Thyroid gland (tissue), 4 donors: ENCODE measurements around the gene DCPS. TPM values are rescaled to one million over a fixed set of nuclear protein-coding genes. Genes with fewer than 3 reads are reported as not detected.

Experiments used
- DNase-seq, 2 donors: peaks; one replicate each; pipeline ENCODE4 v3.0.0-alpha.2; 2019
- H3K27ac ChIP-seq, 3 donors: fragments of 200-600 bp; sonication (generic); 1 replicate in 2 of 3; 2 replicates in 1 of 3; pipeline ENCODE4 v1.5.1; 2016 to 2019; ENCODE audit warnings: mild to moderate bottlenecking in 1 of 3, moderate library complexity in 1 of 3
- H3K27me3 ChIP-seq: fragments of 200-600 bp; sonication (generic); one replicate; pipeline ENCODE4 v1.5.1; 2019
- H3K36me3 ChIP-seq, 2 donors: fragments of 200-600 bp; sonication (generic); one replicate each; pipeline ENCODE4 v1.5.1; 2016 to 2019
- H3K4me1 ChIP-seq, 2 donors: fragments of 200-600 bp; sonication (generic); one replicate each; pipeline ENCODE4 v1.5.1; 2017 to 2019
- H3K4me3 ChIP-seq, 3 donors: fragments of 200-600 bp; sonication (generic); replicated peaks in 1 of 3; 1 replicate in 2 of 3; 2 replicates in 1 of 3; pipeline ENCODE4 v1.5.1; 2016; ENCODE audit warnings: mild to moderate bottlenecking in 1 of 3
- H3K9me3 ChIP-seq: fragments of 200-600 bp; sonication (generic); one replicate; pipeline ENCODE4 v1.5.1; 2017
- POLR2A ChIP-seq, 2 donors: fragments of 450-650 bp; IDR thresholded peaks; one replicate each; pipeline ENCODE4 v1.6.1; 2017; ENCODE audit warnings: antibody characterized with exemption in 2 of 2, mild to moderate bottlenecking in 2 of 2, moderate library complexity in 1 of 2
- WGBS, 2 donors: methylation state at CpG; one replicate each; pipeline ENCODE4 v1.1.5; 2017; 5-methylcytosine and 5-hydroxymethylcytosine counted together
- intact Hi-C: fragments of 100-400 bp; cut with DNase I; formaldehyde crosslinking; loops from one replicate; pipeline ENCODE4 v1.15.1; 2023
- total RNA-seq, 4 donors: library from RNA; depleted of rRNA; stranded (reverse); fragments of >200 nt; gene quantifications; one replicate each; pipeline ENCODE4 v1.2.3, GENCODE V29; 2016
- TF ChIP-seq, protein P1 (sequence below), 6 experiments: fragments of 200-600 bp in 3 of 6; fragments of 450-650 bp in 3 of 6; sonication (generic) in 3 of 6; IDR thresholded peaks; one replicate each; pipeline ENCODE4 v1.5.1; 2016 to 2019; ENCODE audit warnings: antibody characterized with exemption in 6 of 6, mild to moderate bottlenecking in 2 of 6, inconsistent platforms in 1 of 6, moderate library complexity in 1 of 6

DCPS gene
- total RNA-seq, 4 donors from 2014 or later, result 6.1 to 18.9 (median 13.9) TPM

DNA sequence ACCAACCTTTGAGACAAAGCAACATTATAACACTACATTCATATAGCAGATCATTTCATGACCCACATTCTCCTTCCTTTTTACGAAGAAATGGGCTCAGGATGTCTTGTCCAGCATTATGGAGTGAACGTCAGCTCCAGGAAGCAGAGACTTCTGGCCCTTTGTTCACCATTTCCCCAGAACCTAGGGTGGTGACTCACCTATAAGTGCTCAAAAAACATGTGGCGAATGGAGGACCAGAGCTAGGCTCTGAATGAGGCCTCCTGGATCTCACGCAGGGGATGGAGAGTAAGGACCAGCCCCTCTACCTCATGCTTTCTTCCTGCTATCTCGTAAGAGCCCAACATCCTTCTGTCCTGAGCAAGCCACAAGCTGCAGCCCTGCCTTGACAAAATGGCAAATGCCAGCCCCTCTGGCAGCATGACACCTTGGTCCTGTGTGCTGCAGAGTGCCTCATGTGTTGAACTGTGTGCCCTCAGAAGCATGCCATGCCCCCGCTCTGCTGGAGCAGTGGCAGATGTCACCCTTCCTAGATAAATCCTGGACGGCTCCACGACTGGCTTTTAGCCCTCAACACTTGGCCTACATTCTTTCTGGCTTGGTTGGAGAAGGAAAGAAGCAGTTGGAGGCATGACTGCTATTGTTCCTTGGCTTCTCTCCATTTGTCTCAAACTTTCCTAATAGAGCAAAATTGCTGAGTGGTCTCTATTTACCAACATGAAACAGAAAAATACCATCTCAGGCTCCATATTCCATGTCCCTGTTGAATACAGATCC lies 45.1 kb downstream of the DCPS start:
- H3K27me3 ChIP-seq, result no peaks in the 10 kb centered on the region
- no peaks in the 10 kb centered on the region for H3K9me3 ChIP-seq
- no peak for TF ChIP-seq POLR2A (IDR thresholded peaks at IDR 0.05)
- TF ChIP-seq, protein P1, sequence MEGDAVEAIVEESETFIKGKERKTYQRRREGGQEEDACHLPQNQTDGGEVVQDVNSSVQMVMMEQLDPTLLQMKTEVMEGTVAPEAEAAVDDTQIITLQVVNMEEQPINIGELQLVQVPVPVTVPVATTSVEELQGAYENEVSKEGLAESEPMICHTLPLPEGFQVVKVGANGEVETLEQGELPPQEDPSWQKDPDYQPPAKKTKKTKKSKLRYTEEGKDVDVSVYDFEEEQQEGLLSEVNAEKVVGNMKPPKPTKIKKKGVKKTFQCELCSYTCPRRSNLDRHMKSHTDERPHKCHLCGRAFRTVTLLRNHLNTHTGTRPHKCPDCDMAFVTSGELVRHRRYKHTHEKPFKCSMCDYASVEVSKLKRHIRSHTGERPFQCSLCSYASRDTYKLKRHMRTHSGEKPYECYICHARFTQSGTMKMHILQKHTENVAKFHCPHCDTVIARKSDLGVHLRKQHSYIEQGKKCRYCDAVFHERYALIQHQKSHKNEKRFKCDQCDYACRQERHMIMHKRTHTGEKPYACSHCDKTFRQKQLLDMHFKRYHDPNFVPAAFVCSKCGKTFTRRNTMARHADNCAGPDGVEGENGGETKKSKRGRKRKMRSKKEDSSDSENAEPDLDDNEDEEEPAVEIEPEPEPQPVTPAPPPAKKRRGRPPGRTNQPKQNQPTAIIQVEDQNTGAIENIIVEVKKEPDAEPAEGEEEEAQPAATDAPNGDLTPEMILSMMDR (IDR thresholded peaks at IDR 0.05), result no peak
- peak overlapping the region in 2 of 3 donors; percentile 27 to 45 for H3K27ac ChIP-seq
- peaks cover 0 to 22% of the 10 kb centered on the region in 2 donors for H3K4me1 ChIP-seq
- no peak for DNase-seq
- H3K36me3 ChIP-seq, result peaks cover 0 to 5% of the 10 kb centered on the region in 2 donors
- WGBS, 2 donors, result 62 to 68% methylated on average over 8 of the region's 8 CpGs
- no peak overlapping the region for H3K4me3 ChIP-seq
- intact Hi-C loops, result no loop called here

DNA sequence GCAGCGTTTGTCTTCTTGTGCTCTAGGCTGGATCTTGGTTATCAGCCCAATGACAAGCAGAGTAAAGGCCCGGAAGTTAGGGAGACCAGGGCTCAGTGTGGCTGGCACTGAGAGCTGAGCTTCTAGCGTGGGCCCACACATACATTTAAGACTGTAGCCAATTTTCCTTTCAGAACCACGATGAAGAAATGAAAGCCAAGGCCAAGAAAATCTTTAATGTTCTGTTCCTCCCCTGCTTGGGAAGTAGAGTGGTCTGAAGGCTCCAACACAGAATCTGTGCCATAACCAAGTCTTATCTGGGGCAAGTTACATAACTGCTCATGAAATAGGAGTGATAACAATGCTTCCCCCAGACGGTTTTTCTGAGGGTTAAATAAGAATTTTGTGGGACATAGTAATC lies 47.0 kb downstream of the DCPS start:
- TF ChIP-seq, protein P1 (IDR thresholded peaks at IDR 0.05), result no peak
- no peak for TF ChIP-seq POLR2A (IDR thresholded peaks at IDR 0.05)
- intact Hi-C loops, result no loop called here
- H3K4me1 ChIP-seq, result peaks cover 7 to 28% of the 10 kb centered on the region in 2 donors
- no peaks in the 10 kb centered on the region for H3K27me3 ChIP-seq
- no peaks in the 10 kb centered on the region for H3K36me3 ChIP-seq
- H3K4me3 ChIP-seq, result no peak overlapping the region
- H3K27ac ChIP-seq, result no peak overlapping the region
- no peak for DNase-seq
- H3K9me3 ChIP-seq, result no peaks in the 10 kb centered on the region
- 77 to 83% methylated on average over 5 of the region's 5 CpGs for WGBS, 2 donors

- intact Hi-C loops, result no loop called here
- no peak overlapping the region for H3K27ac ChIP-seq
- H3K4me3 ChIP-seq, result no peak overlapping the region
- peaks cover 7 to 40% of the 10 kb centered on the region in 2 donors for H3K4me1 ChIP-seq
- WGBS, 2 donors, result 67 to 86% methylated on average over 3 of the region's 3 CpGs
- H3K27me3 ChIP-seq, result no peaks in the 10 kb centered on the region
- TF ChIP-seq, protein P1 (IDR thresholded peaks at IDR 0.05), result no peak
- TF ChIP-seq POLR2A (IDR thresholded peaks at IDR 0.05), result no peak
- DNase-seq, result no peak
- no peaks in the 10 kb centered on the region for H3K36me3 ChIP-seq
- H3K9me3 ChIP-seq, result no peaks in the 10 kb centered on the region
Observed at GRCh38 chr11:126352163-126352562, 48.3 kb downstream of the DCPS start.

- H3K4me3 ChIP-seq, result no peak overlapping the region
- no peak overlapping the region for H3K27ac ChIP-seq
- H3K4me1 ChIP-seq, result peaks cover 7 to 38% of the 10 kb centered on the region in 2 donors
- no peaks in the 10 kb centered on the region for H3K36me3 ChIP-seq
- intact Hi-C loops, result no loop called here
- no peak for TF ChIP-seq POLR2A (IDR thresholded peaks at IDR 0.05)
- TF ChIP-seq, protein P1 (IDR thresholded peaks at IDR 0.05), result no peak
- no peak for DNase-seq
- 84 to 87% methylated on average over 4 of the region's 4 CpGs for WGBS, 2 donors
- no peaks in the 10 kb centered on the region for H3K27me3 ChIP-seq
- H3K9me3 ChIP-seq, result no peaks in the 10 kb centered on the region
Observed at GRCh38 chr11:126352934-126353801, 49.3 kb downstream of the DCPS start.
